Measurements from ENCODE around the gene DOK4. TPM values are rescaled to one million over a fixed set of nuclear protein-coding genes. Genes with fewer than 3 reads are reported as not detected.
"Not testable (repeated sequence)": the region's sequence is repeated elsewhere in the genome, so short reads cannot be mapped to it uniquely, and the experiment has no call there.

DOK4 gene
- total and polyA plus RNA-seq, 2 of the 8 experiments (the other 6 are each of a cell fraction or from before 2014, with no cell fraction given), result 24.0 to 28.9 TPM

- H3K23ac ChIP-seq (ENCODE audit: insufficient read length); H3K18ac ChIP-seq (ENCODE audit: extremely low read depth, low read length); H2BK120ac ChIP-seq (replicated peaks; ENCODE audit: low read depth, low read length); H4K20me1 ChIP-seq (replicated peaks in 1 of 2; ENCODE audit: control insufficient read depth in 1 of 2, insufficient read depth in 2 of 2, low read length in 2 of 2); H2AK5ac ChIP-seq (ENCODE audit: low read depth, low read length); H3K4me1 ChIP-seq (replicated peaks in 1 of 4; ENCODE audit: control insufficient read depth in 3 of 4, insufficient read depth in 4 of 4, low read length in 3 of 4); H4K8ac ChIP-seq (ENCODE audit: extremely low read depth, insufficient read depth, low read length); POLR2A ChIA-PET (ENCODE audit: partially characterized antibody); H2BK15ac ChIP-seq (ENCODE audit: low read length); H3K4me3 ChIP-seq (ENCODE audit: extremely low read depth in 1 of 4, insufficient read depth in 2 of 4, low read depth in 3 of 4, low read length in 4 of 4); H3K4ac ChIP-seq (replicated peaks; ENCODE audit: insufficient read length, low read depth, low read length); H4K91ac ChIP-seq (replicated peaks; ENCODE audit: insufficient read length, low read length); H3K9me3 ChIP-seq (ENCODE audit: insufficient read depth in 2 of 2, low read depth in 1 of 2, low read length in 1 of 2); H2BK20ac ChIP-seq (ENCODE audit: low read length); H3K23me2 ChIP-seq (ENCODE audit: low read depth, low read length); DNase-seq (ENCODE audit: low read depth in 1 of 2, low spot score in 2 of 2); H3K14ac ChIP-seq (ENCODE audit: insufficient read length); H3K27ac ChIP-seq (ENCODE audit: low read depth, low read length); FAIRE-seq; H3K4me2 ChIP-seq (ENCODE audit: insufficient read depth in 1 of 2, low read depth in 2 of 2, low read length in 2 of 2); H2BK5ac ChIP-seq (ENCODE audit: low read depth, low read length); H3K27me3 ChIP-seq (replicated peaks in 1 of 4; ENCODE audit: control insufficient read depth in 3 of 4, extremely low read depth in 1 of 4, insufficient read depth in 3 of 4, low read length in 3 of 4); H2BK12ac ChIP-seq (ENCODE audit: low read depth, low read length); H4K5ac ChIP-seq (ENCODE audit: insufficient read length, low read depth, low read length); H2AFZ ChIP-seq (ENCODE audit: low read length); H3K79me1 ChIP-seq (ENCODE audit: low read depth, low read length); H3K9ac ChIP-seq (replicated peaks in 1 of 4; ENCODE audit: extremely low read depth in 1 of 4, low read depth in 3 of 4, low read length in 3 of 4); H3K56ac ChIP-seq (replicated peaks; ENCODE audit: insufficient read length, low read depth, low read length): not testable (repeated sequence)
- peaks cover 4 to 24% (median 13%) of the 10 kb centered on the region in 4 experiments; a peak in 4 of 8 replicates for H3K36me3 ChIP-seq (ENCODE audit: control insufficient read depth in 2 of 4, insufficient read depth in 4 of 4, low read length in 3 of 4)
- peaks cover 5 to 24% of the 10 kb centered on the region in 2 experiments for H3K79me2 ChIP-seq (ENCODE audit: control insufficient read depth in 1 of 2, insufficient read depth in 2 of 2, low read length in 2 of 2)
- CTCF ChIA-PET (ENCODE audit: partially characterized antibody), result interaction anchor here (1.4 to 1.5 kb wide), 2 partner anchors 22 to 85 kb away, joined by 3 to 4 read pairs; partner anchors contain the start of gene POLR2C
- WGBS, 2 experiments (ENCODE audit: extremely low coverage in 1 of 2, insufficient coverage in 1 of 2, insufficient read length in 1 of 2, insufficient replicate concordance in 2 of 2, low coverage in 1 of 2, low lambda C conversion rate in 2 of 2, missing lambda C conversion rate in 1 of 2), result 96% methylated on average over 8 of the region's 8 CpGs; no CpG with 5 or more reads in 1 of the 2 experiments
Observed at GRCh38 chr16:57440551-57440950, 45.7 kb downstream of the DOK4 start.

All from H1 (cell line).